Uterus (tissue), 2 donors: ENCODE data around the gene COL18A1.

Experiments used
- CTCF ChIP-seq, 4 experiments: fragments of 200-600 bp in 2 of 4; fragments of 450-650 bp in 2 of 4; sonication (generic) in 2 of 4; IDR thresholded peaks; one replicate each; pipeline ENCODE4 v1.5.1; 2016 to 2019; ENCODE audit warnings: antibody characterized with exemption in 4 of 4, mild to moderate bottlenecking in 2 of 4, moderate library complexity in 1 of 4
- POLR2A ChIP-seq, 2 donors: fragments of 450-650 bp; IDR thresholded peaks; one replicate each; pipeline ENCODE4 v1.6.1; 2016; ENCODE audit warnings: antibody characterized with exemption in 2 of 2, mild to moderate bottlenecking in 1 of 2, moderate library complexity in 1 of 2

GRCh38 chr21:45466330-45467220 lies 61.6 kb downstream of the COL18A1 start:
- TF ChIP-seq CTCF (IDR thresholded peaks at IDR 0.05) = no peak
- TF ChIP-seq POLR2A (IDR thresholded peaks at IDR 0.05) = no peak
